GM10847 (cell line): ENCODE data around the gene DIP2C.

Experiments
- POLR2A ChIP-seq: IDR thresholded peaks from 2 replicates; pipeline ENCODE4 v1.6.1; 2011; ENCODE audit not compliant: insufficient read length; ENCODE audit errors: extremely low read depth

DIP2C gene

DNA sequence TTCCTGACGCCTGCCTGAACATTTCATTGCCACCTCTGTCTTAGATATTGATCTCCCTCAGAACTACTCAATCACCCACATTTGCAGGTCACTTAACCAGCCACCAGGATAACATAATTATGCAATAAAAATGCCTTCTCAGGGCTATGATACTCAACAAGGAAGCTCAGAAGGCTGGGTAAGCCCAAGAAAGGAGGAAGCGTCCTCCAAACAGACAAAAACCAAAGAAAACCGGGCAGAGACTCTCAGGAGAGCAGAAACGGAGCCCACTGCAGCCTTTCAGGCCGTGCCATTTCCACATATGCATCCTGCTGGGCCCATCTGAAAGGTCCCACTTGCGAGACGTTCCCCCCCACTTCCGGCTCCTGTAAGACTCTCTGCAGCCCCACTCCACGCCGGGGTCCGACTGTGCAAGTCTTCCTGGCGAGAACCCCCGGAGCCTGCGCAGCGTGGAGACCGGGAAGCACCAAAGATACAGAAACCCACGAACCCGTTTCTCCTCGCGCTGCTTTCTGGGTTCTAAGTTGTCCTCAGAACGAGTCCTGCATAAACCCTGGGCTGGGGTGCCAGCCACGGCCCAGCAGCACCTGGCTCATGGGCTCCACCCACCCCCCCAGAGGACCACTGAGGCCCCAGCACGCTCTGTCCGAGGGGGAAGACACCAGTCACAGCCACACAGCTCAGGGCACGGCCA, 83.7 kb downstream of the DIP2C start:
- no peak for TF ChIP-seq POLR2A

DNA sequence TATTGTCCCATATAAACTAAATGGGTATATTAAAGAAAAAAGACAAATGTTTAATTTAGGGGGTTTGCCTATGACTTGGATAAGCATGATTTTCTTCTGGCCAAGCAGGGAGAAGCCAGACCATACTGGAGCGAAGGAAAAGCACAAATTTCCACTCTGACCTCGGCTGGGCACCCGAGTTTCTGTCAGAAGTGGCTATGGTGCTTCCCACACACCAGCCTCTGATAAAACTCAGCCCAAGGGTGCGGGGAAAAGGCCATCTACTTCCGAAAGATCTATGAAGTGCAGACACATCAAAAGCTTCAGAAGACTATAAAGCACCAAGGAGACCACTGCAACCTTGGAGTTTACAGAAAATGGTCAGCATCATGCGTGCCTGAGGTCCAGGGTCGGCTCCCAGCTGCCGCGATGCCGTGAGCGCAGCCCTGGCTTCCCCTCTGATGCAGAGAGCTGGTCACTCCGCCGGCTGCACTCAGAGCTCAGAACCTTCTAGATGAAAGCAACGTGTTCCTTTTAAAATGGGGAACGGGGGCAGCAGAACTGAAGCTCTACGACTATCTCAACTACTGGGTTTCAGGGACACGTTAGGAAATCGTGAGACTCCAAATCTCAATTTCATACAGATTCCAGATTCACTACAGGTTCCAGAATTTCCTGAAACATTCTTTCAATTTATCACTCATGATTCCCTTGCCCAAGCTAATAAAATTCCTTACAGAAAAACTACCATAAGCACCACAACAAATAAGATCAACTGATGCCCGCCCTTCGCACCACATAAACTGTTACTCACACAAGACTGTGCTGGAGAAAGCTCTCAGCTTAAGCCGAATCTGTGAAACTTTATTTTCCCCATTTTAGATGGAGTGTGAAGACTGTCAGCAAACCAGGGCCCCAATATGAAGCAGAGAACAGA, 84.5 kb downstream of the DIP2C start:
- no peak for TF ChIP-seq POLR2A

DNA sequence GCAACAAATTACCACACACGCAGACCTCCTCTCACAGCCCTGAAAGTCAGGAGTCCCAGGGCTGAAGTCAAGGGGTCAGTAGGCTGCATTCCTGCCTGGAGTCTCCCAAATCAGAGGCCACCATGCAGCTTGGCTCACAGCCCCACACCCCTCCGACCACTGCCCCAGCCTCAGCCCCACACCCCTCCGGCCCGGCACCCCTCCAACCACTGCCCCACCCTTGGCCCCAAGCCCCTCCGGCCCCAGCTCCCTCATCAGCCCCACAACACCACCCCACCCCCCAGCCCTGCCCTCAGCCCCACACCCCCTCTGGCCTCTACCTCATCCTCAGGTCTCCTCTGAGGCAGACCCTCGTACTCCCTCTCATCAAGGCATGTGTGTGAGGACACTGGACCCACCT, 85.7 kb downstream of the DIP2C start:
- TF ChIP-seq POLR2A = no peak

DNA sequence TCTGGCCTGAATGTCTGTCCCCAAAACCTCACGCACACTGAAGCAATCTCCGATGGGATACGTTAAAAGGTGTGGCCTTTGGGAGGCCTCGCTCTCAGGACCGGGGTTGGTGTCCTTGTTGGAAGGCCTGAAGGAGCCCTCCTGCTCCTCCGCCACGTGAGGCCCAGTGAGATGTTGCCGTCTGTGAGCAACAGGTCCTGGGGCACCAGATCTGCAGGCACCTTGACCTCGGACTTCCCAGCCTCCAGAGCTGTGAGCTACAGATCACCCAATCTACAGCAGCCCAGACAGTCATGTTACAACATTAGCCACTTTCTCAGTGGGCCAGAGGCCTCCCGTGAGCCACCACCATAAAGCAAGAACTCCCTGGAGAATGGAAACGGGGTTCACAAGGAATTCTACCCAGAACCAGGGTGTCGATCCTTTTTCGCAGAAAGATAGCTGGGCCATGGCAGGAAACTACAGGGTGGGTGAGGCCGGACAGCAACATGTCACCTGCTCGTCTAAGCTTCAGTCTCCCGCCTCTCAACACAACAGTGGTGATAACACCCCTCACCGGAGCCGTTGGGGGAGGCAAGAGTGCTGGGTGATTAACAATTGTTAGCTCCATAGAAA, 87.0 kb downstream of the DIP2C start:
- no peak for TF ChIP-seq POLR2A

DNA sequence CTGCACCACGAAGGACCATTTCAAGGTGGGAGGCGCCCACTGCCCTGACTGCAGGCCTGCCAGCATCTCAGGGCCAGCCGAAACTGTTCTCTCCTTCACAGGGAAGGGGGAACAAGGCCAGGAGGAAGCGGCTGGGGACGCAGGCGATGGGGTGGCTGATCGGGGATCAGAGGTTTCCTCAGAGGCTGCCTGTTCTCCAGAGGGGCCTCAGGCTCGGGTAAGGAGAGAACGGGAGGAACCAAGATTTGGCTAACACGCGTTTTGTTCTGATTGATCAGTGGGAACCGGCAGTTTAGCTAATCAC, 87.9 kb downstream of the DIP2C start:
- no peak for TF ChIP-seq POLR2A

DNA sequence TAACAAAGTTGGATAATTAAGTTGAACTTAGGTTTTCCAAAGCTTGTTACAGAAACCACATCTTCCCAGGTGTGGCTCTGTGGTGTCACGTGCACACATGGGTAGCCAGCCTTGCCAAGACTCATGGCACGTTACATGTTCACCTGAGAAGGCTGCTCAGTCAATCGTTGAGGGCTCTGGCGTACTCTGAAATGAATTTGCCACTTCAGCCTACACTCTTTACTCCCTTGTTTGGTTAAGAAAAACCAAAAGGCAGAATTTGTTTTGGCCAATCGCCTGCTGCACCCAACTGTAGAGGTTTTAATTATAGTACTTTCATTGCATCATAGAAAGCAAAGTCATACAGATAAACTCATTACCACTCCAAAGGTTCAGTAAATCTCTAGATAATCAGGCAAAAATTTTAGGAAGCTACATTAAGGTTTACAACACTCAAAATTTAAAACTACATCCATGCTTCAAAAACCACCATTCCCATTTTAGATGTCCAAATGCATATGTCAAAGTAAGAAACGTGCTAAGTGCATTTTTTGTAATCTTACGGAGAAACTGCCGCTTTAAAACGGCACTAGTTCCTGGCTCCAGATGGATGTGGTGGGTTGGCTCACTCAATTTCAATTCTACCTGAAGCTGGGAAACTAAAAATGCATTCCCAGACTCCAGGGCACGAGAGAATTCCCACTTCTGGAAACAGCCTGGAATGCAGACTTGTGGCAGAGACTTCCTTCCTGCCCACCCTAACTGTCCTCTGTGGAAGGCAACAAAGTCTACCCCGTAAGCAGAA, 88.4 kb downstream of the DIP2C start:
- no peak for TF ChIP-seq POLR2A

DNA sequence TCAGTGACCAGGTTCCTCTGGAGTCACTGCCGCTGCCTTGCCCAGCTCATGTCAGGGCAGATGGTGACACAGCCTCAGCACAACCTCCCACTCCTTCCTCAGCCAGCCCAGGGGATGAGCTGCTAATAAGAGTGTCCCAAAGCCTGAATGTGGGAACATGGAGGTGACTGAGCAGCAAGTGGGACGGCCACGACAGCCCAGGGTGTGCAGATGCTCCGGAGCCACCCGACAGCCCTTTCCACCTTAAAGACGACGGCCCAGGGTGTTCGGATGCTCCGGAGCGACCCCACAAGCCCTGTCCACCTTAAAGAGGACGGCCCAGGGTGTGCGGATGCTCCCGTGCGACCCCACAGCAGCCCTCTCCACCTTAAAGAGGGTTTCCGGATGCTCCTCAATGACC, 89.2 kb downstream of the DIP2C start:
- TF ChIP-seq POLR2A = no peak

DNA sequence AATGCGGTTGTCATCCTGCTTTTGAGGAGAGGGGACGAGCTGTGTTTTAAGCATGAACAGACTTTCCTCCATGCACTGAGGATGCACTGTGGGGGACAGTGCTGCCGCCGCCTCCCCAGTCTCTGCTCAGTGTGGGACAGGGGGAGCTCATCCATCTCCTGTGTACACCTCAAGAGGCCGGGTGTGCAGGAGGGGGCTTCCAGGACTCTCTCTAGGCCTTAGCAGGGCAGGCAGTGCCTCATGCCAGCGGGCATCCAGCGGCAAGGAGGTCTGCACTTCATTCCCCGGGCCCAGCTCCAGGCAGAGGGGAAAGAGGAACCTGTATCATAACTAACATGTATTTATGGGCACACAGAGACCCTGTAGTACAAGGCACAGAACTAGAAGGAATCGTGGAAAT, 89.7 kb downstream of the DIP2C start:
- TF ChIP-seq POLR2A = no peak

DNA sequence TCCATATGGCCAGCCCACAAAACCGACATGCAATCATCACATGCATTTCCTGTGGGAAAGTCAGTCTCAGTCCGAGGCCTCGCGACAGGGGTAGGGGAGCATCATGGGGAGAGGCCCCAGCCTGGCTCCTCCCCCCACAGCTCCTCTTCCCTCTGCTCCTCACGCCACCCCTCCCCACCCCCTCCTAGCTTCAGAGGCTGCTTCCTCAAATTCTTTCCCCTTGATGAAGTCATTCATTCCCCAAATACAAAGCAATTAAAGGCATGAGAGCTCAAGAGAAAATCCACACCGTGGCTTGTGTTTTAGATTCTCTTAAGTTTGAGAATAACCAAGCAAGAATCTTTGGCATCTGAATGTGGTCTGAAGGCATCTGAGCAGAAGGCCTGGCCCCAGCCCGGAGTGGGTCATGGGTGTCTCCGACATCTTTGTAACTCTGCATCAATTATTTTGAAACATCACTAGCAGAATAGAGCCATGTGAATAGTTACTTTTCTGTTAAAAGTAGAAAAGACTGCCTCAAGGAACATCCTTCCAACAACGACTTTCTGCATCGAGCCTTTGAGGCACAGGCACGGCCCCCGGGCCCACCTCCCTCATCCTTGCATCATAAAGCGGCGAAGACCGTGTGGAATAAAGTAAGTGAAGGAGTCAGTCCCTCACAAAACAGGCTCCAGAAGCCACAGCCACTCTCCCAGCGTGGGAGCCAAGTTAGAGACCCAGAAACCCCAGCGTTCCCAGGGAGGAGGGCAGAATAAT, 90.9 kb downstream of the DIP2C start:
- no peak for TF ChIP-seq POLR2A

DNA sequence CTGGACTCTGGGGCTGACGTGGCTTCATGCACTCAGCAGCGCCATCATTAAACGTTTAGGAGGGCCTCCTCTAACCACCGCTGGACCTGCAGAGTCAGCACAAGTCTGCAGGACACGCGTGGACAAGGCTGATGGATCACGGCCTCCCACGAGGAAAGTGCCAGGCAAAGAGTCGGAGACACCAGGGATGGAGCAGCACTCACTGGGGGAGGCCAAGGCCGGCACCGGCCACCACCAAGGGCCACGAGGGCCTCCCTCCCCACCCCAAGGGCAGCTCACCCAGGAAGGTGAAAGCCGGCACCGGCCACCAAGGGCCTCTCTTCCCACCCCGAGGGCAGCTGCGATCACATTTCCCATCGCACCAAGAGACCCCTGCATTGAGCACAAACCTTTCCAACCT, 91.5 kb downstream of the DIP2C start:
- TF ChIP-seq POLR2A = no peak

DNA sequence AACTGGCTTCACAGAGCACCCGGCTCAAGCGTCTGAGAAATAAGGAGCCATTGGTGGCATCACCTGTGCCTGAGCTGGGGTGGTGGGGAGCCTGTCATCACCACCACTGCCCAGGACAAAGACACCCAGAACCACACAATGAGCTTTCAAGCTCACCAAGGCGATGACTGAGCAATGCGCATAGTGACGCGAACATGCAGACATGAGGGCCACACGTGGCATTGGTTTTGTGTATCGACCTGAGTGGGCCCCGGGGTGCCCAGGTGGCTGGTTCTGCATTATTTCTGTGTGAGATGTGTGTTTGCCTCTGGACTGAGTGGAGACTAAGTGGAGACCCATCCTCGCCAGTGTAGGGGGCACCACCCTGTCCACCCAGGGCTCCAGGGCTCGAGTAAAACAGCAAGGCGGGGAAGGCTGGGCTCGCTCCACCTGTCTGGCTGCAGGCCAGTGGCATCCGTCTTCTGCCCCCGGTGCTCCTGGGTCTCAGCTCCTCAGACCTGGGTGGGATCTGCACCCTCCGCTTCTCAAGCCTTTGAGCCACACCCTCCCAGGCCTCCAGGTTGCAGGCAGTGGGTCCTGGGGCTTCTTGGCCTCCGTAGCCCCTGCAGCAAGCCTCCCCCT, 92.6 kb downstream of the DIP2C start:
- TF ChIP-seq POLR2A = no peak

DNA sequence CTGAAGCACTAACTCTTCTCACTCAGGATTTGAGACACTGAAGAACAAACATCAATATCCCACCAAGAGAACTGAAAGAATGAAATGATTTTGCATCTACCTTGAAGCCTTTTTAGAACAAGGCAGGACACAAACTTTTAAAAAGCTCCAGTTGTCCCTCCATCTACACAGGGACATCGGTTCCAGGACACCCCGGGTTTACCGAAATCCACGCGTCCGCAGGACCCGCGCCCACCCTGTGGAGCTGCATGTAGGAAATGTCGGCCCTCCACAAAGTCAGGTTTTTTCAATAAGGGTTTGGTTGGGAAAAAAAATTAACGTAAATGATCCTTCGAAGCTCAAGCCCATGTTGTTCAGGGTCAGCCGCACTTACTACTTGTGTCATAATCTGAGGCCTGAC, 94.0 kb downstream of the DIP2C start:
- TF ChIP-seq POLR2A = no peak

DNA sequence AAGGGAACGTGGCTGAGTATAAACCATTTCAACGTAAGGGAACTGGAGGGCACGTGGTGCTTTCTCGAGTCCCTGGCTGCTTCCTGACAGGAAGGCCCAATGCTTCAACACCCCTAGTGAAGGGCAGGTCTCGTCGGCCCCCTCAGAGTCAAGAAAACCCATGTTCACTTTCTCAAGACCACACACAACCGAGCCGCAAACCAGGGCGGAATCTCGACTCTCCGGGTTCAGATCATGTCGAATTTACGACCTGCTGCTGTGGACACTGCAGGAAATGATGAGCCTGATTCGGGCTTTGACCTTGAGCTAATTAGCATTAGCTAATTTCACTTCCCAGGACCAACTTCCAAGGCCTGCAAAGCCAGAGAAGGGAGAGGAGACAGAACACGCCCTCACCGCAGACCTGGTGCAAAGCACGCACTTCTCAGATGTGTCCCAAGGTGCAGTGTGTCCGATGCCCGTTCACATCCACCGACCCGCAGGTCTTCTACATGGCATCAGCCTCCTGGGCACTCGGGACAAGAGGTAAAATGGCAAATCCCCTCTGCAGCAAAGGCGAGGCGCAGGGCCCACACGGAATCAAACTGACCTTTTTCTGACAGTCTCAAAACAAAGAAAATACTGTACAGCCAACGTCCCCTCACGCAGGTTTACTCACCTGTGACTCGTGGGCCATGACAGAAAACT, 94.7 kb downstream of the DIP2C start:
- no peak for TF ChIP-seq POLR2A
